Gastroesophageal sphincter (tissue), 3 donors: Measurements from ENCODE around the gene OLFML3.

Source experiments
- CTCF ChIP-seq, 4 experiments: fragments of 200-600 bp in 2 of 4; fragments of 450-650 bp in 2 of 4; sonication (generic) in 1 of 4; IDR thresholded peaks; one replicate each; pipeline ENCODE4 v1.5.1; 2017 to 2019; ENCODE audit warnings: antibody characterized with exemption in 4 of 4, mild to moderate bottlenecking in 2 of 4, moderate library complexity in 2 of 4
- POLR2AphosphoS5 ChIP-seq: sonication (generic); formaldehyde crosslinking; IDR thresholded peaks from one replicate; pipeline ENCODE4 v1.6.1; 2017; ENCODE audit warnings: antibody characterized with exemption

DNA sequence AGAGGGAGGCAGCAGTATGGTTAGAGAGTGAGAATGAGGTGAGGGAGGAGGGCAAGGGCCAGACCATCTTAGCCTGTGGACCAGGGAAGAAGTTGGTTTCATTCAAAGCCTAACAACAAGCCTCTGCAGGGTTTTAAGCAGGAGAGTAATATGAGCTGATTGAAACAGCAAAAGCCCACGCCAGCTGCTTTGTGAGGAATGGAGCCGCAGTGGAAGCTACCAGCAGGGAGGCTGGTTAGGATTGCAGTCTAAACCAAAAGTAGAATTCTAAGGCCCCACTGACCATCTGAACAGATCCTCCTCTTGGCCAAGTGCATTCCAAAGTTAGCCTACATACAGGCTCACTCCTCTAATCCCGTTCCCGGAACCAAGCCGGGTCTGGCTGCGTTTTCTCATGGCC, 44.8 kb downstream of the OLFML3 start:
- TF ChIP-seq POLR2AphosphoS5 (no peak), CTCF (IDR thresholded peaks at IDR 0.05) (no peak)
